HEK293 (cell line): Measurements from ENCODE around the gene LRIT1.

Source experiments
- CTCF ChIA-PET: fragments of 350-600 bp; formaldehyde crosslinking; extraction: SDS; loops from one replicate; lab custom pipeline; 2021; ENCODE audit warnings: antibody characterized with exemption; lab: Yijun Ruan, JAX
- POLR2A ChIA-PET: fragments of 300-600 bp; formaldehyde crosslinking; extraction: SDS; loops from one replicate; lab custom pipeline; 2020; ENCODE audit warnings: antibody characterized with exemption, inconsistent platforms; lab: Yijun Ruan, JAX
- H3K27ac ChIP-seq: fragments of 200-500 bp; sonication (Bioruptor generic); 2 replicates; pipeline ENCODE4 v1.5.1; 2014; ENCODE audit warnings: low read depth, low read length, control low read depth, inconsistent platforms; ENCODE audit errors: extremely low read depth
- H3K36me3 ChIP-seq, 2 experiments: fragments of 200-500 bp in 1 of 2; sonication (Bioruptor generic) in 1 of 2; 1 replicate in 1 of 2; 2 replicates in 1 of 2; pipeline ENCODE4 v1.5.1; 2014 to 2017; ENCODE audit warnings: inconsistent platforms in 2 of 2, low read length in 2 of 2; ENCODE audit not compliant: control insufficient read depth in 2 of 2, insufficient read depth in 1 of 2
- H3K4me1 ChIP-seq: fragments of 200-500 bp; sonication (Bioruptor generic); 2 replicates; pipeline ENCODE4 v1.5.1; 2014; ENCODE audit warnings: mild to moderate bottlenecking, low read length, inconsistent platforms; ENCODE audit not compliant: control insufficient read depth, insufficient read depth
- H3K4me3 ChIP-seq: 2 replicates; pipeline ENCODE4 v1.5.1; 2011; ENCODE audit warnings: low read depth, mild to moderate bottlenecking, control low read depth, low read length, moderate library complexity
- H3K9me3 ChIP-seq: fragments of 200-500 bp; sonication (Bioruptor generic); 2 replicates; pipeline ENCODE4 v1.5.1; 2014; ENCODE audit warnings: low read depth, low read length, inconsistent platforms; ENCODE audit not compliant: control insufficient read depth, insufficient read depth
- EGR2 ChIP-seq: fragments of 450-650 bp; formaldehyde crosslinking; IDR thresholded peaks from 2 replicates; pipeline ENCODE4 v1.5.1; 2016; ENCODE audit warnings: low read depth, missing biosample characterization, missing genetic modification characterization
- HIC1 ChIP-seq: fragments of 450-650 bp; formaldehyde crosslinking; IDR thresholded peaks from 2 replicates; pipeline ENCODE4 v1.5.1; 2016; ENCODE audit warnings: missing biosample characterization, missing genetic modification characterization
- PRDM4 ChIP-seq: fragments of 450-650 bp; formaldehyde crosslinking; IDR thresholded peaks from 2 replicates; pipeline ENCODE4 v1.5.1; 2017; ENCODE audit warnings: missing biosample characterization, missing genetic modification characterization
- PRDM6 ChIP-seq: fragments of 450-650 bp; formaldehyde crosslinking; IDR thresholded peaks from 2 replicates; pipeline ENCODE4 v1.5.1; 2017; ENCODE audit warnings: missing biosample characterization, missing genetic modification characterization
- SCRT2 ChIP-seq: fragments of 450-650 bp; formaldehyde crosslinking; IDR thresholded peaks from 2 replicates; pipeline ENCODE4 v1.5.1; 2016; ENCODE audit warnings: missing biosample characterization, missing genetic modification characterization
- YY2 ChIP-seq: fragments of 450-650 bp; formaldehyde crosslinking; IDR thresholded peaks from 2 replicates; pipeline ENCODE4 v1.5.1; 2016; ENCODE audit warnings: missing biosample characterization, missing genetic modification characterization
- ZBTB1 ChIP-seq: fragments of 450-650 bp; formaldehyde crosslinking; IDR thresholded peaks from 2 replicates; pipeline ENCODE4 v1.5.1; 2016; ENCODE audit warnings: missing biosample characterization, missing genetic modification characterization
- ZFP3 ChIP-seq: fragments of 450-650 bp; formaldehyde crosslinking; IDR thresholded peaks from 2 replicates; pipeline ENCODE4 v1.5.1; 2016; ENCODE audit warnings: low read depth, missing biosample characterization, missing genetic modification characterization
- ZFP41 ChIP-seq: fragments of 450-650 bp; formaldehyde crosslinking; IDR thresholded peaks from 2 replicates; pipeline ENCODE4 v1.5.1; 2016; ENCODE audit warnings: missing biosample characterization, missing genetic modification characterization, borderline replicate concordance
- ZIC2 ChIP-seq: fragments of 450-650 bp; formaldehyde crosslinking; IDR thresholded peaks from 2 replicates; pipeline ENCODE4 v1.5.1; 2016; ENCODE audit warnings: missing biosample characterization, missing genetic modification characterization
- ZNF133 ChIP-seq: fragments of 450-650 bp; formaldehyde crosslinking; IDR thresholded peaks from 2 replicates; pipeline ENCODE4 v1.5.1; 2016; ENCODE audit warnings: missing biosample characterization, missing genetic modification characterization
- ZNF175 ChIP-seq: fragments of 450-650 bp; formaldehyde crosslinking; IDR thresholded peaks from 2 replicates; pipeline ENCODE4 v1.5.1; 2016; ENCODE audit warnings: missing biosample characterization, missing genetic modification characterization
- ZNF239 ChIP-seq: fragments of 450-650 bp; formaldehyde crosslinking; IDR thresholded peaks from 2 replicates; pipeline ENCODE4 v1.5.1; 2016; ENCODE audit warnings: missing biosample characterization, missing genetic modification characterization
- ZNF248 ChIP-seq: fragments of 450-650 bp; formaldehyde crosslinking; IDR thresholded peaks from 2 replicates; pipeline ENCODE4 v1.5.1; 2017; ENCODE audit warnings: missing biosample characterization, missing genetic modification characterization
- ZNF366 ChIP-seq: fragments of 450-650 bp; formaldehyde crosslinking; conservative IDR thresholded peaks from 2 replicates; pipeline ENCODE4 v1.5.1; 2016; ENCODE audit warnings: missing biosample characterization, missing genetic modification characterization
- ZNF37A ChIP-seq: fragments of 450-650 bp; IDR thresholded peaks from 2 replicates; pipeline ENCODE4 v1.5.1; 2018; ENCODE audit warnings: missing biosample characterization, missing genetic modification characterization
- ZNF521 ChIP-seq: fragments of 450-650 bp; formaldehyde crosslinking; IDR thresholded peaks from 2 replicates; pipeline ENCODE4 v1.5.1; 2017; ENCODE audit warnings: missing biosample characterization, mild to moderate bottlenecking, missing genetic modification characterization
- ZNF791 ChIP-seq: fragments of 450-650 bp; formaldehyde crosslinking; IDR thresholded peaks from 2 replicates; pipeline ENCODE4 v1.5.1; 2016; ENCODE audit warnings: missing biosample characterization, missing genetic modification characterization
- ZNF792 ChIP-seq: fragments of 450-650 bp; formaldehyde crosslinking; IDR thresholded peaks from 2 replicates; pipeline ENCODE4 v1.5.1; 2016; ENCODE audit warnings: missing biosample characterization, missing genetic modification characterization
- ZNF837 ChIP-seq: fragments of 450-650 bp; formaldehyde crosslinking; IDR thresholded peaks from 2 replicates; pipeline ENCODE4 v1.5.1; 2016; ENCODE audit warnings: missing biosample characterization, missing genetic modification characterization
- ZSCAN4 ChIP-seq: fragments of 450-650 bp; formaldehyde crosslinking; IDR thresholded peaks from 2 replicates; pipeline ENCODE4 v1.5.1; 2017; ENCODE audit warnings: missing biosample characterization, missing genetic modification characterization
- TF ChIP-seq, protein P1 (sequence below): fragments of 450-650 bp; formaldehyde crosslinking; conservative IDR thresholded peaks from 2 replicates; pipeline ENCODE4 v1.5.1; 2016; ENCODE audit warnings: low read depth, missing biosample characterization, missing genetic modification characterization

The LRIT1 gene

GRCh38 chr10:84232376-84232775, 9.0 kb downstream of the LRIT1 start (continued):
- no peak for TF ChIP-seq ZNF248 (tag by site-specific recombination)

DNA sequence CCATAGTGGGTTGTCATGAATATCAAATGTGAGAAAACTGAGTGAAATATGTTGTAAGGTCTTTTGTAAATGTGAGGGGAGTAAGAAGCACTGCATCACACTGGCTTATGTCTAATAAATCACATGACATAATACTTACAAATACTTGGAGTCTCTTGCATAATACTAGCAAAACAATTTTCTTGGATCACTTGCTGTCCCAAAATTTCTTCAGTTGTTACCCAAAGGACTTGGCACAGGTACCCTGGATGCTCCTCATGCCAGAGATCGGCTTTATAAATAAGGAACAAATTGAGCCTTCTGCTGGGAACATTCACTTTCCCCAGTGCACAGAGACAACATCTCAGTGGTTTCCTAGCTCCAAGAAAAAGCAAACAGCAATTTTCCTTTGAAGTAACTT, 11.0 kb downstream of the LRIT1 start:
- no peak for TF ChIP-seq ZNF133 (tag by site-specific recombination)
- TF ChIP-seq HIC1 (tag by site-specific recombination) = no peak
- no peak for TF ChIP-seq ZNF248 (tag by site-specific recombination)
- TF ChIP-seq ZFP41 (tag by site-specific recombination) = no peak
- TF ChIP-seq EGR2 (tag by site-specific recombination) = no peak
- no peak for TF ChIP-seq ZNF791 (tag by site-specific recombination)
- TF ChIP-seq ZNF175 (tag by site-specific recombination) = no peak
- TF ChIP-seq PRDM4 (tag by site-specific recombination) = no peak
- TF ChIP-seq ZNF792 (tag by site-specific recombination) = no peak
- TF ChIP-seq ZNF239 (tag by site-specific recombination) = no peak
- no peak for TF ChIP-seq ZNF37A (tag by site-specific recombination)
- no peak for TF ChIP-seq PRDM6 (tag by site-specific recombination)
- no peak for TF ChIP-seq SCRT2 (tag by site-specific recombination)
- Histone ChIP-seq H3K4me1 (no peaks in the 10 kb centered on the region), H3K4me3 (no peak overlapping the region), H3K9me3 (no peaks in the 10 kb centered on the region), H3K36me3 (no peaks in the 10 kb centered on the region), H3K27ac (no peak overlapping the region)
- CTCF ChIA-PET = no interaction called here
- POLR2A ChIA-PET = no interaction called here

GRCh38 chr10:84227810-84228209, 13.5 kb downstream of the LRIT1 start:
- H3K36me3 ChIP-seq = no peaks in the 10 kb centered on the region
- no peak overlapping the region for H3K27ac ChIP-seq
- H3K9me3 ChIP-seq = no peaks in the 10 kb centered on the region
- H3K4me3 ChIP-seq = no peak overlapping the region
- no peaks in the 10 kb centered on the region for H3K4me1 ChIP-seq
- POLR2A ChIA-PET = no interaction called here
- no peak for TF ChIP-seq YY2 (tag by site-specific recombination)
- TF ChIP-seq ZNF792 (tag by site-specific recombination) = no peak
- TF ChIP-seq ZFP41 (tag by site-specific recombination) = no peak
- no peak for TF ChIP-seq ZNF366 (tag by site-specific recombination)
- TF ChIP-seq, protein P1, sequence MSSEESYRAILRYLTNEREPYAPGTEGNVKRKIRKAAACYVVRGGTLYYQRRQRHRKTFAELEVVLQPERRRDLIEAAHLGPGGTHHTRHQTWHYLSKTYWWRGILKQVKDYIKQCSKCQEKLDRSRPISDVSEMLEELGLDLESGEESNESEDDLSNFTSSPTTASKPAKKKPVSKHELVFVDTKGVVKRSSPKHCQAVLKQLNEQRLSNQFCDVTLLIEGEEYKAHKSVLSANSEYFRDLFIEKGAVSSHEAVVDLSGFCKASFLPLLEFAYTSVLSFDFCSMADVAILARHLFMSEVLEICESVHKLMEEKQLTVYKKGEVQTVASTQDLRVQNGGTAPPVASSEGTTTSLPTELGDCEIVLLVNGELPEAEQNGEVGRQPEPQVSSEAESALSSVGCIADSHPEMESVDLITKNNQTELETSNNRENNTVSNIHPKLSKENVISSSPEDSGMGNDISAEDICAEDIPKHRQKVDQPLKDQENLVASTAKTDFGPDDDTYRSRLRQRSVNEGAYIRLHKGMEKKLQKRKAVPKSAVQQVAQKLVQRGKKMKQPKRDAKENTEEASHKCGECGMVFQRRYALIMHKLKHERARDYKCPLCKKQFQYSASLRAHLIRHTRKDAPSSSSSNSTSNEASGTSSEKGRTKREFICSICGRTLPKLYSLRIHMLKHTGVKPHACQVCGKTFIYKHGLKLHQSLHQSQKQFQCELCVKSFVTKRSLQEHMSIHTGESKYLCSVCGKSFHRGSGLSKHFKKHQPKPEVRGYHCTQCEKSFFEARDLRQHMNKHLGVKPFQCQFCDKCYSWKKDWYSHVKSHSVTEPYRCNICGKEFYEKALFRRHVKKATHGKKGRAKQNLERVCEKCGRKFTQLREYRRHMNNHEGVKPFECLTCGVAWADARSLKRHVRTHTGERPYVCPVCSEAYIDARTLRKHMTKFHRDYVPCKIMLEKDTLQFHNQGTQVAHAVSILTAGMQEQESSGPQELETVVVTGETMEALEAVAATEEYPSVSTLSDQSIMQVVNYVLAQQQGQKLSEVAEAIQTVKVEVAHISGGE = no peak
- TF ChIP-seq ZSCAN4 (tag by site-specific recombination) = no peak
- no peak for TF ChIP-seq ZNF521 (tag by site-specific recombination)
- no peak for TF ChIP-seq ZIC2 (tag by site-specific recombination)
- TF ChIP-seq ZFP3 = no peak
- no peak for TF ChIP-seq ZBTB1 (tag by site-specific recombination)
- TF ChIP-seq ZNF837 (tag by site-specific recombination) = no peak
- CTCF ChIA-PET = interaction anchor here (1.1 kb wide), 1 partner anchor 13 kb away, joined by 3 read pairs; no protein-coding TSS in a partner anchor
